Progenitor cell of endocrine pancreas (in vitro differentiated cells): Measurements from ENCODE around the gene SSR1. TPM values are rescaled to one million over a fixed set of nuclear protein-coding genes. Genes with fewer than 3 reads are reported as not detected.

ENCODE experiments used
- DNase-seq: peaks from one replicate; pipeline ENCODE4 v3.0.0; 2021; ENCODE audit warnings: low spot score; ENCODE audit not compliant: unreplicated experiment
- H3K27ac Mint-ChIP-seq: 2 replicates; pipeline ENCODE4 v1.8.0; 2021; ENCODE audit warnings: mild to moderate bottlenecking, moderate library complexity, mixed read lengths
- H3K27me3 Mint-ChIP-seq: 2 replicates; pipeline ENCODE4 v1.8.0; 2021; ENCODE audit warnings: mixed read lengths
- H3K36me3 Mint-ChIP-seq: 2 replicates; pipeline ENCODE4 v1.8.0; 2022; ENCODE audit warnings: mixed read lengths; ENCODE audit not compliant: insufficient read depth
- H3K4me1 Mint-ChIP-seq: 2 replicates; pipeline ENCODE4 v1.8.0; 2021; ENCODE audit warnings: low read depth, mixed read lengths
- H3K4me3 Mint-ChIP-seq: 2 replicates; pipeline ENCODE4 v1.8.0; 2021; ENCODE audit warnings: low read depth, mild to moderate bottlenecking, moderate library complexity, mixed read lengths
- H3K9me3 Mint-ChIP-seq: 2 replicates; pipeline ENCODE4 v1.8.0; 2021; ENCODE audit warnings: low read depth, mixed read lengths
- CTCF ChIP-seq: fragments of 200-600 bp; sonication (generic); IDR thresholded peaks from one replicate; pipeline ENCODE4 v1.5.0; 2021; ENCODE audit warnings: antibody characterized with exemption, mild to moderate bottlenecking; ENCODE audit not compliant: unreplicated experiment
- total RNA-seq: library from RNA; stranded (reverse); gene quantifications from 2 replicates; pipeline ENCODE4 v1.2.1, GENCODE V29; 2021

SSR1 gene
- total RNA-seq, 1 donor from 2014 or later: 113 TPM

DNA sequence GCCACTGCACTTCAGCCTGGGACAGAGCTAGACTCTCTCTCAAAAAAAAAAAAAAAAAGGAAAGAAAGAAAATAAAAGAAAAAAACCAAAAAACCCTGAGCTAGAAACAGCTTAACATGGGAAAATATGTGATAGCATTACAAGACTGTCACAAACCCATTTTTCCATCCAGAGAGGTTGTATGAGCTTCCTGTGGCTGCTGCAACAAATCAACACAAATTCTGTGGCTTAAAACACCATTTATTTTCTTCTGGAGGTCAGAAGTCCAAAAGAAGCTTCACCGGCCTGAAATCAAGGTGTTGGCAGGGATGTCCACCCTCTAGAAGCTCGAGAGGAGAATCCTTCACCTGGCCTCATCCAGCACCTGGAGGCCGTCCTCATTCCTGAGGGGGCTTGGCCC is 21.7 kb upstream of the SSR1 start:
- Mint-ChIP-seq H3K4me1 (peaks cover 2% of the 10 kb centered on the region), H3K36me3 (no peaks in the 10 kb centered on the region), H3K27ac (no peak overlapping the region), H3K4me3 (no peak overlapping the region), H3K27me3 (no peaks in the 10 kb centered on the region), H3K9me3 (no peaks in the 10 kb centered on the region)
- DNase-seq: no peak
- no peak for TF ChIP-seq CTCF

DNA sequence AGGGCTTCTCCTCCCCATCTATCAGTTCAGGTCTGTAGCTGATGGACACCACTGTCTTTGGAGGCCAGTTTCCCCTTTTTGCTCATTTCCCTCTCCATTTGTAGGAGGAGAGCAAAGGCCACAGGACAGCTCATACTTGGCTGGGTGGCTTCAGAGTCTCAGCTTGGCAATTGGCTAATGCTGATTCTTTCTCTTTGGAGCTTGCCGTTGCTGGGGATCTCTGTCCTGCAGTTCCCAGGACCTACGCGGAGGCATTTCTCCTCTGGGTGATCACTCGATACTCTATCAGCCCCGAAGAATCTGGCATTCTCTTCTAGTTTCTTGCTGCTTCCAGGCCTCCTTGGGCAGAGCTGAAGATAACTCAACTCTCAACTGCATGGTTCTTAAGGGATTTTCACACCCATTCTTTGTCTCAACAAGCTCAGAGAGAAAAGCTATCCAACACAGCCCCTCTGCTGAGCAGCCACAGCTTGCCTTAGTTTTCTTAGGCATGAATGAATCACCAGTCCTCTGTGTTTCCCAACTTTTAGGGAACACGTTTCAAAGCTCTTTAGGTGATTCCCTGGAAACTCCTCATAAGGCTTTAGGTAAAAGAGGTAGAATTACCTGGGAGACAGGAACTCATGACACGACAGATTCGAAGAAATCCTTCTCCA is 19.2 kb upstream of the SSR1 start:
- no peak for DNase-seq
- no peaks in the 10 kb centered on the region for H3K27me3 Mint-ChIP-seq
- no peaks in the 10 kb centered on the region for H3K9me3 Mint-ChIP-seq
- H3K27ac Mint-ChIP-seq: no peak overlapping the region
- peaks cover 2% of the 10 kb centered on the region for H3K4me1 Mint-ChIP-seq
- no peaks in the 10 kb centered on the region for H3K36me3 Mint-ChIP-seq
- no peak for TF ChIP-seq CTCF
- H3K4me3 Mint-ChIP-seq: no peak overlapping the region

GRCh38 chr6:7331452-7331851 is 18.5 kb upstream of the SSR1 start:
- Mint-ChIP-seq H3K27ac (no peak overlapping the region), H3K36me3 (no peaks in the 10 kb centered on the region), H3K27me3 (no peaks in the 10 kb centered on the region), H3K4me1 (peaks cover 2% of the 10 kb centered on the region), H3K9me3 (no peaks in the 10 kb centered on the region), H3K4me3 (no peak overlapping the region)
- TF ChIP-seq CTCF: no peak
- no peak for DNase-seq

GRCh38 chr6:7328243-7328642 is 15.2 kb upstream of the SSR1 start:
- Mint-ChIP-seq H3K9me3 (no peaks in the 10 kb centered on the region), H3K27me3 (no peaks in the 10 kb centered on the region), H3K27ac (no peak overlapping the region), H3K36me3 (no peaks in the 10 kb centered on the region), H3K4me3 (no peak overlapping the region), H3K4me1 (peaks cover 2% of the 10 kb centered on the region)
- DNase-seq: no peak
- TF ChIP-seq CTCF: no peak

GRCh38 chr6:7325750-7326149 is 12.8 kb upstream of the SSR1 start:
- no peaks in the 10 kb centered on the region for H3K27me3 Mint-ChIP-seq
- H3K4me3 Mint-ChIP-seq: no peak overlapping the region
- H3K27ac Mint-ChIP-seq: no peak overlapping the region
- no peak for TF ChIP-seq CTCF
- H3K4me1 Mint-ChIP-seq: no peaks in the 10 kb centered on the region
- no peaks in the 10 kb centered on the region for H3K36me3 Mint-ChIP-seq
- no peaks in the 10 kb centered on the region for H3K9me3 Mint-ChIP-seq
- no peak for DNase-seq
